H4 (cell line): Measurements from ENCODE around the gene TMTC2. TPM values are rescaled to one million over a fixed set of nuclear protein-coding genes. Genes with fewer than 3 reads are reported as not detected.
"Not testable (repeated sequence)": the region's sequence is repeated elsewhere in the genome, so short reads cannot be mapped to it uniquely, and the experiment has no call there.

Source experiments
- DNase-seq: peaks from one replicate; pipeline ENCODE4 v3.0.0-alpha.2; 2015; ENCODE audit warnings: low spot score
- total RNA-seq: library from RNA; depleted of rRNA; stranded (reverse); fragments of >200 nt; shearing (Covaris generic); gene quantifications from 2 replicates; pipeline ENCODE4 v1.2.3, GENCODE V29; 2014

TMTC2 gene
- total RNA-seq, 1 experiment from 2014 or later: 2.6 TPM

DNA sequence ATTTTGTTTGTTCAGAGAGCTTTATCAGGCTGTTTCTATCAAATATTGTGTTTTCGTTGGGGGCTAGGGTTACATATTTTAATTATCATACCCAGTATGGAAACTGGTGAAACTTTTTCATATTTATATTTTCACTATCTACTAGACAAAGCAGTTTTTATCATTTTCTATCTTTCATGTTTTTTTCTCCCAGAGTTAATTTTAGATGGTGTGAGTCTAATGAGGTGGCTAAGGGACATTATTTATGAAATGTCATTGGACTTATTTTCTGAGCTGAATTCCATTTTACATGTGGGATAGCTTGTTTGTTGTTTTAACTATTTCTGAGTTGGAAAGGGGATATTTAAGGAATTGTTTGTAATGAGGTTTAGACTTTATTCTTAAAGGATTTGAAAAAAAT lies 100.3 kb downstream of the TMTC2 start:
- no peak for DNase-seq

DNA sequence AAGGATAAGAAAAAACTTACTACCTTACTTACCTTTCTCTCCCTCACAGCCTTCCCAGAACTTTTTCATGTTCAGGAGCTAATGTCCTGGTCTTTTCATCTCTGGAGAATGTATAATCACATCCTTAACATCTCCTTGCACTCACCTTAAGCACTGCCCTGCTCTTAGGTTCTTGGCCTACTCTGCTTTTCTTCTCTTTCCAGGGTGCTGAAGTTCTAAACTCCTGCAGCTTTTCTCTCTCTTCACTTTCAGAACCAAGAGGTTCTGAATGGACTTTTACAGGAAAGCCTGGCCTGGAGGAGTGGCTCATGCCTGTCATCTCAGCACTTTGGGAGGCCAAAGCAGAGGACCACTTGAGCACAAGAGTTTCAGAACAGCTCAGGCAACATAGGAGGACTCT lies 101.9 kb downstream of the TMTC2 start:
- DNase-seq: no peak

GRCh38 chr12:82789674-82790073 lies 103.0 kb downstream of the TMTC2 start:
- no peak for DNase-seq

- DNase-seq: no peak
Measured at GRCh38 chr12:82793751-82794281, 107.1 kb downstream of the TMTC2 start.

DNA sequence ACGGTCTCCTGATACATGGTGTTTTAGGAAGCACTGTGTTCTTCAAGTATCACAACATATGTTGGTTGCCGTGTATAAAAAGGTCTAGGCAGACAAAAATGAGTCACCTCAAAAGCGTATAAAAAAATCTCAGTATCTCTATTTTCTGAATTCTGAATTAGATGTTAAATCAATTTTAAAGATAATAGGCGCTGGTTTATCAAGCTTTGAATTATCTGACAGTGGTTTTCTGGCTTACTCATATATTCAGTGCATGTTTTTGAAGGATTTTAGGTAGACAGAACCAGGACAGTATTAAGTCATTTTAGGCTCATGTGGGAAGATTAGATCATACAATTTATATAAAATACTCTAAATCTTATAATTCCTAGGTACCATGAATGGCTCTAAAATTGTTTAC lies 110.8 kb downstream of the TMTC2 start:
- DNase-seq: no peak

- no peak for DNase-seq
Measured at GRCh38 chr12:82800185-82800584, 113.5 kb downstream of the TMTC2 start.

- no peak for DNase-seq
Measured at GRCh38 chr12:82801951-82802610, 115.4 kb downstream of the TMTC2 start.

DNA sequence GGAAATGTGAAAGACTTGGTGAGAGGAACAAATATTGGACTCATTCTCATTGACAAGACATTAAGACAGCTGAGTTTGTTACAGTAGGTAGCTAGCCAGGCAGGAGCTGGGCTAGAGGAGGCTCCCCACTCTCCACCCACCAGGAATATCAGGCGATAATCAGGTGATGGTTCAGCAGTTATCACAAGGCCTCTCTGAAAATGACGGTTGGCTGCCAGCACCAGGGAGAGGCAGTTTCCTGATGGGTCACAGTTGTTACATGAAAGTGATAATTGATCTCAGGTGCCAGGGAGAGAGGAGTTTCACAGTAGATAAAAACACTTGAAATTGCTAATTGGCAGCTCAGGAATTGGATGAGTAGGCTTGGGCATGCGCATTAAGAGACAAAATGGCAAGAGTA lies 116.5 kb downstream of the TMTC2 start:
- no peak for DNase-seq

DNA sequence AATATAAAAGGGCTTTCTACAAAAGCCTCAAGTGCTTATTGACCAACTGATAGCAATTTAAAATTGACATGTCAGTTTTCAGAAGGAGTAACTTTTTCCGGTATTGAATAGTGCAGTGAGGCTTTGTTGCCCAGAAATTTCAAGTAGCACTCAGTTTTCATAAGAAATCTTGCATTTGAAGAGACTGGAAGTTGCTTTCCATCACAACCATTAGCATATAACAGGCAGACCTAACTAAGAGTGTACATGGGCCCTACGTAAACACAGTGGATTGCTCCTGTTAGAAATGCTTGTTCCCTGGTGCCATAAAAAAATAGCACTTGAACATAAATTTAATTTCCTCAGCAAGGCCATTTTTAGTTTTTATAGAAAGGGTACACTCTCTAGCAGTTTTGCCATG lies 117.9 kb downstream of the TMTC2 start:
- no peak for DNase-seq

- not testable (repeated sequence) for DNase-seq
Measured at GRCh38 chr12:82805004-82805403, 118.3 kb downstream of the TMTC2 start.

DNA sequence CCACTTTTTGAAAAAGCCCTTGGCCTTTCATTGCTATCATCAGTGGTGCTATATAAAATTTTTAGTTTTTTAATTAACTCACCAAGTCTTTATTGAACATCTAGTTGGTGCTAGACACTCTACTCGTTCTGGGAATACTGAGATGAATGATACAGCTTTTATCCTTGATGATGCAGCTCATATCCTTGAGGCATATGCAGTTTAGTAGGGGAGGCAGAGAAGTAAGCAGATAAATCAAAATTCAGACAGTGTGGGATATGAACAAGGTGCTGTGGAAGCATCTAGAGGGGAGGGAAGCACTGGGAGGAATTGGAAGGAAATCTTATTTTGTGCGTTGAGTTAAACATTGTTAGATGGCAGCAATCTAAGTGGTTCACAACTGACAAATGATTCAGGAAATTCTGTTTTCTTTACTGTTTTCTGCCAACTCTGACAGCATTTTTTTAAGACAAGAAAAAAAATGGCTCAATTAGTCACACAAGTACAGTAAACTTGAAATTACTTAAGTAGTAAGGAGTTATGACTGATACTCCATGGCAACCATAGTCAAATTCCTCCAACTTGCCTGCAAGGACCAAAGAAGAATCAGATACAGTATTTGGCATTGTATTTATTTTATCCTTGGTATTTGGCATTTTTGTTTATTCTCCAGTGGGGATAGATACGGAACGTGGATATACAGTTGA lies 119.2 kb downstream of the TMTC2 start:
- DNase-seq: no peak

DNA sequence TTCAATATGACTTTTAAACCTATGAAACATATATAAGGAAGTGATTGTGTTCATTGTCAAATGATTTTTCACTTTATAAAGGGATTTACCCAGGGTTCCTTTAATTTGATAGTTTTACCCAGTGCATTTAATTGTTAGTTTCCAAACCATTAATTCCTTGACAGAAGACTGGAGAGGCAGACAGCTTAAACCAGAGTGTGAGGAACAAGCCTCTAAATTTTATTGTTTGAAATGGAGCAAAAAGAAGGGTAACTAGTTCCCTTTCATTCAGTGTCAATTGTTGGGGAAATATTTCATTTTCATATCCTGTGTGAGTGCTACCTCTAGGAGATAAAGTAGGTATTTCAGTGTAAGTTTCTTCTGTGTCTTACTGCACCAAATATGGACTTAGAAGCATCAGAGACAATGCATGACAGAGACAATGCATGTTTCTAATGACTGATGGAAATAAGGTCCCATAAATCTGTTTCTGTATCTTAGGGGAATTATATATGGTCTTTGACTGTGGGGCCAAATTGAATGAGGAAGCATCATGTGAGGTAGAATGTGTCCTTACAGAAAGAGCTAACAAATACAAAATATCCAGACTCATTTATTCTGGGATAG lies 120.5 kb downstream of the TMTC2 start:
- DNase-seq: no peak

- DNase-seq: no peak
Measured at GRCh38 chr12:82810568-82810967, 123.9 kb downstream of the TMTC2 start.

GRCh38 chr12:82817368-82817767 lies 130.7 kb downstream of the TMTC2 start:
- no peak for DNase-seq

DNA sequence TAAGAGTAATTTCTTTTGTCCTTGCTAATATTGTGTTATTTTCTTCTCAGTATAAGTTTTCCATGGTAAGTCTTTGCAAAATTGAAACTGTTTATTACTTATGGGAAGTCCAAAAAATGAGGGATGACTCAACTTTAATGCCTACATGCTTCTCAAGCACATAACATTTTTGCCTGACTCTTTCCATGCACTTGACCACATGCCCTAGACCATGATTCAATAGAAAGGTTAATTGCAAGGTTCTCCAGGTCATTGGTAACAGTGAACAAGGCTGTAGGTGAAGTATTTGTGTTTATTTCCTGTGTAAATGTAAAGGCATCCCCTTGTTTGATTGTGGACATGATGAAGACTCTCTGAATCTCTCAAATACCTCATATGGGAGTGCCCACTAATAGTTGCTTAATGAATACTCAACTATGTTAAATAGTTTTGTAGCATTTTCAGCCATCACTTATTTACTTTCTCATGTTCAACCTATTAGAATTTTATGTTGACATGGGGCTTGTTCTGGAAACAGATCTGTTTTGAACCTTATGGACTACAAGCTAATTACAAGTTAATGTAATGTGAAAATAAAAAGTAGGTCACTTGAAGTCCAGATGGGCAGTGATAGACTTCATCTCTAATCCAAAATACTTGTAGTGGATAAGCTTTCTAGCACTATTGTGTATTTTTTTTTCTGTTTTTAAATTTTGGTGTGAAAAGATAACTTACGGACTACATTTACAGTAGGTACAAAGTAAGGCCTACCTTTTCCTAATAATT lies 131.7 kb downstream of the TMTC2 start:
- no peak for DNase-seq

DNA sequence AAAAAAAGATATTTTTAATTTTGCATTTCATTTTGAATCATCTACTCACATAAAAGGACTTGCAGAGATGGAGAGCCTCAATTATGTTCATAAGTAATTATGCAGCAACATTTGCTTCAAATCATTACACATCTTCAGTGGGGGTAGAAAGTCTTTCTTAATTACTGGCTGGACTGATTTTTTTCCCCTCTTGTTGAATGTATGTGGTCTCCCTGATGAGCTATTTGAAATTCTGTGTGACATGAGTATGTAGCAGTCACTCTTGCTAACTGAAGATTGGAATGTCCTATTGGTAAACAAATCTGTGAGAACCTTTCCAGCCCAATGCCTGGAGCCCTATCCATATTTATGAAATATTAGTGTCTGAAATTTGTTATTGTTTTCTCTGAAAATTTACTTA lies 139.8 kb downstream of the TMTC2 start:
- DNase-seq: no peak

GRCh38 chr12:82832096-82832495 lies 145.4 kb downstream of the TMTC2 start:
- DNase-seq: no peak

DNA sequence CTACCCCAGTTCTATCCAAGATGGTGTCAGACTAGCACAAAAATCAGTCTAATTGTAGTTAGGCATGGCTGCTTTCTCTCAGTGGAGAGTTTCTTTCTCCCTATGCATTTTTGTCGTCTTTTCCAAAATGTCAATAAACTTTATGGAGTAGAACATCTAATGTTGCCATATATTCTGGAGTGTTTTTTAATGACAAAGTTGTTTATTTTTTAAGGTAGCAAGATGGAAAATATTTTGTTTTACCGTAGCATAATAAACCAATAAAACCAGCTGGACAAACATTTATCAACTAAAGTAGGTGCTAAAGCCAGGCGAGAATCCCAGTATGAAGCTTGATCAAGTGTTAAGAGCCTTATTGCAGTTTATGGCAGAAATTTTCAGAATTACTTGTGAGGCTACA lies 146.3 kb downstream of the TMTC2 start:
- DNase-seq: no peak

GRCh38 chr12:82833481-82833880 lies 146.8 kb downstream of the TMTC2 start:
- DNase-seq: no peak

- no peak for DNase-seq
Measured at GRCh38 chr12:82835217-82835616, 148.5 kb downstream of the TMTC2 start.

- DNase-seq: no peak
Measured at GRCh38 chr12:82838131-82838551, 151.4 kb downstream of the TMTC2 start.

- no peak for DNase-seq
Measured at GRCh38 chr12:82838827-82839226, 152.1 kb downstream of the TMTC2 start.
